ENCODE data around the gene HMCES. TPM values are rescaled to one million over a fixed set of nuclear protein-coding genes. Genes with fewer than 3 reads are reported as not detected.
A peak's percentile ranks its signal among the peaks of the same experiment; 100 is the strongest.

Gene HMCES
- total and polyA plus RNA-seq, 2 of the 13 experiments (the other 11 are each of a cell fraction or from before 2014, with no cell fraction given), result 16.1 to 37.5 TPM

- no peak for TF ChIP-seq ZNF775 (CRISPR knock-in tag; IDR thresholded peaks at IDR 0.05; ENCODE audit: borderline replicate concordance)
- TF ChIP-seq ZNF44 (CRISPR knock-in tag; IDR thresholded peaks at IDR 0.05), result no peak
- TF ChIP-seq MIER2 (CRISPR knock-in tag; IDR thresholded peaks at IDR 0.05), result no peak
- TF ChIP-seq MZF1 (CRISPR knock-in tag; IDR thresholded peaks at IDR 0.05; ENCODE audit: borderline replicate concordance), result no peak
- peak; percentile 69 for TF ChIP-seq ZFX (CRISPR knock-in tag; IDR thresholded peaks at IDR 0.05; ENCODE audit: low read depth)
- TF ChIP-seq ZNF574 (CRISPR knock-in tag; IDR thresholded peaks at IDR 0.05), result 0 out of 2 replicates have a peak, but pooled peaks have one; percentile 31
- no peak for TF ChIP-seq MIXL1 (CRISPR knock-in tag; IDR thresholded peaks at IDR 0.05)
- no peak; the same call in 1 of the 2 replicates for TF ChIP-seq ZNF333 (CRISPR knock-in tag; IDR thresholded peaks at IDR 0.05; ENCODE audit: borderline replicate concordance)
- no peak for TF ChIP-seq ZNF879 (CRISPR knock-in tag; IDR thresholded peaks at IDR 0.05)
- TF ChIP-seq ZNF790 (CRISPR knock-in tag; IDR thresholded peaks at IDR 0.05; ENCODE audit: borderline replicate concordance), result no peak
- TF ChIP-seq ZNF614 (CRISPR knock-in tag; IDR thresholded peaks at IDR 0.05; ENCODE audit: borderline replicate concordance), result no peak
- TF ChIP-seq ZNF557 (CRISPR knock-in tag; IDR thresholded peaks at IDR 0.05), result no peak
- no peak for TF ChIP-seq SMAD3 (CRISPR knock-in tag; IDR thresholded peaks at IDR 0.05)
- TF ChIP-seq SOX13 (IDR thresholded peaks at IDR 0.05), result no peak
- no peak for TF ChIP-seq SOX13 (CRISPR knock-in tag; conservative IDR thresholded peaks at IDR 0.05 in 1 of 2, IDR thresholded peaks at IDR 0.05 in 1 of 2)
- TF ChIP-seq CREM (IDR thresholded peaks at IDR 0.05), result no peak
- no peak for TF ChIP-seq CREM (CRISPR knock-in tag; IDR thresholded peaks at IDR 0.05)
- TF ChIP-seq ZUFSP (CRISPR knock-in tag; IDR thresholded peaks at IDR 0.05; ENCODE audit: borderline replicate concordance), result no peak
- TF ChIP-seq SKIL (CRISPR knock-in tag; IDR thresholded peaks at IDR 0.05; ENCODE audit: borderline replicate concordance), result 0 out of 2 replicates have a peak, but pooled peaks have one; percentile 15
- no peak for TF ChIP-seq ZNF816 (CRISPR knock-in tag; IDR thresholded peaks at IDR 0.05; ENCODE audit: borderline replicate concordance)
- no peak for TF ChIP-seq ELF3 (CRISPR knock-in tag; IDR thresholded peaks at IDR 0.05)
- no peak for TF ChIP-seq HIC2 (CRISPR knock-in tag; IDR thresholded peaks at IDR 0.05; ENCODE audit: low read depth)
These were observed 65.1 kb downstream of the HMCES start (continued) for GRCh38 chr3:129343643-129344360.
